ENCODE results near the gene USP48.

- TF ChIP-seq CTCF (IDR thresholded peaks at IDR 0.05) = no peak
- TF ChIP-seq POLR2A (IDR thresholded peaks at IDR 0.05) = no peak
Observed at GRCh38 chr1:21629971-21630370, 153.0 kb downstream of the USP48 start.
